DLD1 (cell line): Measurements from ENCODE around the gene C1orf174.

Experiments
- in situ Hi-C: cut with HindIII; loops from 2 replicates; pipeline ENCODE4 v1.10.0; 2017; ENCODE audit warnings: low sequenced_read_pairs

C1orf174 gene

DNA sequence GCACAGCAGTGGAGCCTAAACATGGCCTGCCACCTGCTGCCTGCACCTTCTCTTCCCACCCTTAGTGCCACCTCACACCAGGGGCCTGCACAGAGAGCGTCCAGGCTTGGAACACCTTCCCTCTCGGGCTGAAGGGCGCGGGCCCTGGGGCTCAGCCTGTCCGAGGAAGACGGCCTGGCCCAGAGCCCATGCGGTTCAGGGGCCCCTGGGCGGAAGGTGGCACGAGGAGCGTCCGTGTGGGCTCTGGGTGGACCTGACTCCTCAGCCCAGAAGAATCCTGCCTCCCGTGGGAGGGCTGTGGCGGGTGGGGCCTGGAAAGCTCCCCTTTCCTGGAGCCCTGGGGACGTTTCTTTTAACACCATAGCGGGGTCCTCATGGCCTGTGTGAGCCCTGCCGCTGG, 23.4 kb downstream of the C1orf174 start:
- in situ Hi-C loops, result no loop called here

DNA sequence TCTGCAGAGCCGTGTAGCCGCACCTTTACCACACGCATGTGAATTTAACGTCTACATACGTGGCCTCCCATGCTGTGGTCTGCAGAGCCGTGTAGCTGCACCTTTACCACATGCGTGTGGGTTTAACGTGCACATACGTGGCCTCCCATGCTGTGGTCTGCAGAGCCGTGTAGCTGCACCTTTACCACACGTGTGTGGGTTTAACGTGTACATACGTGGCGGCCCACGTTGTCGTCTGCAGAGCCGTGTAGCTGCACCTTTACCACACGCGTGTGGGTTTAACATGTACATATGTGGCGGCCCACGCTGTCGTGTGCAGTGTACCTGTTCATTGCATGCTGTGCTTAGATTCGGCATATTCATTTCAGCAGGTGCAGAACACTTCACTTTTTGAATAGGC, 25.3 kb downstream of the C1orf174 start:
- in situ Hi-C loops, result no loop called here

DNA sequence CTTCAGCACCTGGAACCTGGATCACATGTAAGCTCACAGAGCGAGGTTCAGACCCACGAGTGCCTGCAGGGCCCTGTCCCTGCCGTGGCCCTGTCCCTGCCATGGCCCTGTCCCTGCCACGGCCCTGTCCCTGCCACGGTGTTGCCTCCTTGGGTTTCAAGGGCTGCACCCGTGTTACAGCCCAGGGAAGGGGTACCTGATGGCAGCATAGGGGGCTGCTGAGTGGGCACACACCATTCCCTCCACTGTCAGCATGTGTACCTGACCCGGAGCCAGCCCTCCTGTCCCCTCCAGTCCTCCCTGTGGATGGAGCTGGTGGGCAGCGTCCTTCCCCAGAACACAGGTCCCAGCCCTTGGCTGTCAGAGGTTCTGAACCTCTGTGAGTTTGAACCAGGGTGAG, 27.5 kb downstream of the C1orf174 start:
- in situ Hi-C loops, result no loop called here

DNA sequence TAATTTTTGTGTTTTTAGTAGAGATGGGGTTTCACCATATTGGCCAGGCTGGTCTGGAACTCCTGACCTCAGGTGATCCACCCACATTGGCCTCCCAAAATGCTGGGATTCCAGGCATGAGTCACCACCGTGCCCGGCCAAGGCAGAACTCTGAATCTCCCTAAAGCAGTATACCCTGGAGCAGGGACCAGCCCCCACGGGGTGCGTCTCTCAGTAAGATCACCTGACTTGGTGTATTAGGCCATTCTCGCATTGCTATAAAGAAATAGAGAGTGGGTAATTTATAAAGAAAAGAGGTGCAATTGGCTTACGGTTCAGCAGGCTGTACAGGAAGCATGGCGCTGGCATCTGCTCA, 28.6 kb downstream of the C1orf174 start:
- in situ Hi-C loops, result no loop called here

DNA sequence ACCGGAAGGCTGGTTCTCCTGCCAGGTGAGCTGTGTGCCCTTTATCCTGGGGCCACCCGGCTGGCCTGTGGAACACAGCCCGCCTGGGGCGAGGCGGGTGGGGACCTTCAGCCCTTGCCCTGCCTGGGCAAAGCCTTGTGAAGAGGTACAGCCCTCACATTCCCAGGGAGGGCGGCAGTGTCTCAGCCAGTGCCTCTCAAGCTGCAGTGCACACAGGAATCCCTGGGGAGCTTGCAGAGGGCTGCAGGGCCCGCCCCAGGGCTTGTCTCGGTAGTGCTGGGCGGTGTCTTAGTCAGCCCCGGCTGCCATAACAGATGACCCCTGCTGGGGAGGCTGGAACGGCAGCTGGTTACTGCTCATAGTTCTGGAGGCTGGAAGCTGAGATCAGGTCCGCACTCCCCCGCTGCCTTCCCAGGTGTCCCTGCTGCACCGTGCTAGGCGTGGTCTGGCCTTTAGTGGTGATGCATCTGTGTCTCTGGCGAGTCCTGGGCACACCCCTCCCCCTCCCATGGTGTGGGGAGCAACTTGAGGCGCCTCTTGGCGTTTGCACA, 30.2 kb downstream of the C1orf174 start:
- in situ Hi-C loops, result no loop called here

DNA sequence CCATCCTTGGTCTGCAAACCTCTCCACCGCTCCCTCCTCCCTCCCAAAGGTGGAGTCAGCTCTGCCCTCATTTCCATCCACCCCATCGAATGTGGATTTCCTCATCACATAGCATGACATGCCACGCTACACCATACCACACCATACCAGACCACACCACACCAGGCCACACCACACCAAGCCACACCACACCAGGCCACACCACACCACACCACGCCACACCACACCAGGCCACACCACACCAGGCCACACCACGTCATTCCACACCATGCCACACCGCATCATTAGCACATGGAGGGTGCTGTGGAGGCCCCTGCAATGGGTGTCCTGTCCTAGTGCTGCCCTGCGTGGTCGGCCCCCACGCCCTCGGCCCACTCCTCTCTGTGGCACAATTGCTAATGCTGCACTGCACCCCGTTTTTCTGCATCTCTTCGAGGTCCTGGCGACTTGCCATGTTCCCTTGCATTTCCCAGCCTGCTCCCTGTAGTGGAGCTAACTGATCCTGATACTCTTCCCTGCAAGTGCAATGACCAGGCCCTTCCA, 31.5 kb downstream of the C1orf174 start:
- in situ Hi-C loops, result no loop called here

DNA sequence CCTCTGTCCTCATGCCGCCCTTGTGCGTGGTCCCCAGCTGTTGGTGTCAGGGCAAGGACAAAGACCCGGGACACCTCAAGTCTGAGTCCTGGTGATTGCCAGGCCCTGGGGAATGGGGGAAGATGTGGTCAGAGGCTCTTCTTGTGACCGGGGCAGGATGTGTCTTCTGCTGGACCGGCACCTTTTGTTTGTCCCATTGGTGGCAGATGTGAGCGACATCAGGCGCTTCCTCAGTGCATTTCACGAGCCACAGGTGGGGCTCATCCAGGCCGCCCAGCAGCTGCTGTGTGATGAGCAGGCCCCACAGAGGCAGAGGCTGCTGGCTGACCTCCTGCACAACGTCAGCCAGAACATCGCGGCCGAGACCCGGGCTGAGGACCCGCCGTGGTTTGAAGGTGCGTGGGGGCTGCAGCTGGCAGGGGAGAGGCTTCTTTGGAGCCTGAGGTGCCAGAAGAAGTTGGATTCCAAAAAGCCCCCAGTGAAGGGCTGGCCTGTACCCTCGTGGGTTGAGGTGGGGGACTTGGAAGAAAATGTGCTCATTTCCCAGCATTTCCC, 34.4 kb downstream of the C1orf174 start:
- in situ Hi-C loops, result no loop called here

DNA sequence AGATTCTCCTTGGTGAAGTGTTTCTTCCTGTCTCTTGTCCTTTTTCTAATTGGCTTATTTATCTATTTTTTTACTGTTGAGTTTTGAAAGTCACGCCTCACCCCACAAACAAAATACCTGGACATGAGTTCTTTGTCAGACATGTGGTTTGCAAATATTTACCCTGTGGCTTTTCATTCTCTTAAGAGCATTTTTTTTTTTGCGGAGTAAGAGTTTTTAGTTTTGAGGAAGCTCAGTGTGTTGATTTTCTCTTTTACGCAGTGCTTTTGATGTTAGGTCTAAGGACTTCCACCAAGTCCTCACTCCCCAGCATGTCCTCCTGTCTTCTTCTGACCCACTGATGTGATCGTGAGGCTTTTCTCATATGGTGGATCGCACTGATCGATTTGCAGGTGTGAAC, 35.2 kb downstream of the C1orf174 start:
- in situ Hi-C loops, result no loop called here

DNA sequence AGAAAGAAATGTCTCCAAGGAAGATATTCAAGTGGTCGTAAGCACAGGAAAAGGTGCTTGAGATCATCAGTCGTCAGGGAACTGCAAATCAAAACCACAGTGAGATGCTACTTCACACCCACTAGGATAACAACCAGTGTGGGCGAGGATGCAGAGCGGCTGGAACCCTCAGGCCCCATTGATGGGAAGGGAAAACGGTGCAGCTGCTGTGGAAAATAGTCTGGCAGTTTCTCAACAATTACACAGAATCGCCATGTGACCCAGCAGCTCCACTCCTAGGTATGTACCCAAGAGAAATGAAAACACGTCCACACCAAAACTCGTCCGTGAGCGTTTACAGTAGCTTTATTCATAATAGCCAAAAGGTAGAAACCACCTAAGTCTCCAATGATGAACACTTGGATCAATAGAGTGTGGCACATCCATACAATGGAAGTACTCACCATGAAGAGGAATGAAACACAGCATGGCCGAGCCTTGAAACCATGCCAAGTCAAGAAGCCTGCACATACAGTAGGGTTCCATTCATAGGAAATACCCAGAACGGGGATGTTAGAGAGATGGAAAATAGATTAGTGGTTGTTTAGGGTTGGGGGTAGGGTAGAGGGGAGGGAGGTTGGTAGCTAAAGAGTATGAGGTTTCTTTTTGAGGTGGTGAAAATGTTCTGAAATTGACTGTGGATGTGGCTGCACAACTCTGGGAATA, 36.7 kb downstream of the C1orf174 start:
- in situ Hi-C loops, result no loop called here

DNA sequence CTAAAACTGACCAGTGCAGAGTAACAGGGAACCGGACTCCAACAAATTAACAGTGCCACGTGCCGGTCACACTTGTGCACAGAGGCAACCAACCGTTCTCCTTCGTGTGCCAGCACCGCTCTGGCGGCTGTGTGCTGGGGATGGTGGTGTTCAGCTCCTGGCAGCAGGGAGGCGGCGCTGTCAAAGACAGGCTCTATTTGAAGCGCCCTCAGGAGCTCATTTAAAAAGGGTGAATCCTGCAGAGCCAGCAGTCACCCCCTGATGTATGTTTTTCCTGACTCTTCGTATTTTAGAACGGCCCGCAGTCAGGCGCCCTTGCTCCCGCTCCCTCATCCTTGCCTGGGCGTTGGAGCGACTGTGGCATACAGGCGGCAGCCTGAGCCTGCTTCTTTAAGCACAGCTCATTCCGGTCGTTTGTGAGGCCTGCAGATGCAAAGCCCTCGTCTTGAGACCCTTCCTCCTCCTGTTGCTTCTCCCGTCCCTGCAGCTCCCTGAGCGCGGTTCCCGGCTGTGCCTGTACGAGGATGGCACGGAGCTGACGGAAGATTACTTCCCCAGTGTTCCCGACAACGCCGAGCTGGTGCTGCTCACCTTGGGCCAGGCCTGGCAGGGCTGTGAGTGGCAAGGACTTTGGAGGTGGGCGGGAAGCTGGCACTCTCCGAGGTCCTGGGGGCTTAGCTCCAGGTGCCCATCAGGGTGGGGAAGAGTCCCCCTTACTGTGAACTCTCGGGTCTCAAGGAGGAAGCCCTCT, 41.7 kb downstream of the C1orf174 start:
- in situ Hi-C loops, result no loop called here

DNA sequence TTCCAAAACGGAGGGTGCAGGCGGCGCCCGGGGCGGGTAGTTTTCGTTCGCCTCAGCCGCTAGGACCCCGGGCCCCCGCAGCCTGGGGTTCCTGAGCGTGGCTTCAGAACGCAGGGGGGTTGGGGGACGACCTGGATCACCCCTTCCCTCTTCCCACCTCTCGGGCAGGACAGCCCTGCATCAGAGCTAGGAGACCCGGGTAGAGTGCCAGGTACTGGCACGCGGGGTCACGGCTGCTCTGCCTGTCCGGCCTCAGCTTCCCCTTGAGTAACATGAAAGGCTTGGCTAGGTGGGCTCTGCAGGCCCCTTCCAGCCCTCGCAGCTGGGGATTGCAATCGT, 42.3 kb downstream of the C1orf174 start:
- in situ Hi-C loops, result no loop called here

DNA sequence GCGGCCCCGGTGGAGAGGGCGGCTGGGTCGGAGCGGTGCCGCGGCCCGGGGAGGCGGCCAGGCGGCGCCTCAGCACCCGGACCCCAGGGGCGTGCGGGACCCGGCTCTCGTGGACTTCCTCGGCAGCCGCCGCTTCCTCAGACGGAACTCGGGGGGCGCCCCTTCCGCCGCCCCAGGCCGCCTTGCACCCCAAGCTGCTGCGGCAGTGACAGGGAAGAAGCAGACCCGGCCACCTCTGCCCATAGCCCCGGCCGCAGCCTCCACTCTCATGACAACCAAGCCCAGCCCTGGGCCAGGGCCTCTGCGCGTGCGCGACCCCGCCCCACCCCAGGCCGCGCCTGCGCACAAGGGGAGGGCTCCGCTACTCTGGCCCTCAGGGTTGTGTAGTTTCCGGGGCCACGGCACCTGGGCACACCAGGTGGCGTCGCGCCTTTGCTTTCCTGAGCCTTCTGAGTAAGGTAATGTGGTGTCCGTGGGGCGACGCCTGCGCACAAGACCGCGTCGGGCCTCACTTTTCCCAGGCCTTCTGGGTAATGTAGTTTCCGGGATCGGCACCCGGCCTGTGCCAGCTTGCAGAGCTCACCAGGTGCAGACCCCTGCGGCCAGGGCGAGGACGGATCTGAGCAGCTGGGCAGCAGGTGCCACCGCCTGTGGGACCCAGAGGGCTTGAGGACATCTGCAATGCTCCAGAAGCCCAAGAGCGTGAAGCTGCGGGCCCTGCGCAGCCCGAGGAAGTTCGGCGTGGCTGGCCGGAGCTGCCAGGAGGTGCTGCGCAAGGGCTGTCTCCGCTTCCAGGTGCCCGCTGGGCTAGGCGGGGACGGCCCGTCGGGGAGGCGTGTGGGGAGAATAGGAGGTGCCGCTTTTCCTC, 42.9 kb downstream of the C1orf174 start, which contains the start of the genes CEP104 and DFFB:
Gene CEP104 (minus strand): TSS at position 289 of the 868 bp plus-strand sequence. CDS start 4,804 bp downstream, outside the sequence.
Gene DFFB (plus strand): TSS at position 554 of the 868 bp plus-strand sequence. CDS start 128 bp downstream, at position 682.
- in situ Hi-C loops, result no loop called here

DNA sequence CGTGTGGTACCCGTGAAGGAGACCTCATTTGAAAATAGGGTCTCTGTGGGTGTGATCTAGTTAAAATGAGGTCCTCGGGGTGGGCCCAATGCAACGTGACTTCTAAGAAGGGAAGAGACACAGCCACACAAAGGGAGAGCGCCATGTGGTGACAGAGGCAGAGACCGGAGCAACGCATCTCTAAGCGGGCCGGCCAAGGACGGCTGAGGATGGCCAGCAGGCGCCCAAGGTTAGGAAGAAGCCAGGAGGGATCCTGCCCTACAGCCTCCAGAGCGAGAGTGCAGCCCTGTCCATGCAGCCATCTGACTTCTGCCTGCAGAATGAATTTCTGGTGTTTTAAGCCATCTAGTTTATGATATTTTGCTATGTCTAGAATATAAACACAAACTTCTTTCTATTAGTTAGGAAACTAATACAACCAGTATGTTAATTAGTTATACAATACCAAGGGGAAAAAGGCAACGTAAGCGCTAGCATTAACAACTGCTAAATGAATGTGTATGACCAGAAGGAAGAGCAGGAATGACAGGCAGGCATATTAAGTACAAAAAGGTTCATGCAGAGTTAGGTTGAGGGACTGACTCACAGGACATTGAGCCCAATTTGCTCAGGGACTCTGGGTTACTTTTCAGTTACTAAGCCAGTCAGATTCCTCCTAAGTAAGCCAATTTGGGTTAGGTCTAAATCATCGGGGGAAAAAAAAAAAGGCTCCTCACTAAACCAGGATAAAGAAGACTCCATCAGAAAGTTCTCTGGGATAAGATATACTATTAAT, 47.2 kb downstream of the C1orf174 start:
- in situ Hi-C loops, result no loop called here

DNA sequence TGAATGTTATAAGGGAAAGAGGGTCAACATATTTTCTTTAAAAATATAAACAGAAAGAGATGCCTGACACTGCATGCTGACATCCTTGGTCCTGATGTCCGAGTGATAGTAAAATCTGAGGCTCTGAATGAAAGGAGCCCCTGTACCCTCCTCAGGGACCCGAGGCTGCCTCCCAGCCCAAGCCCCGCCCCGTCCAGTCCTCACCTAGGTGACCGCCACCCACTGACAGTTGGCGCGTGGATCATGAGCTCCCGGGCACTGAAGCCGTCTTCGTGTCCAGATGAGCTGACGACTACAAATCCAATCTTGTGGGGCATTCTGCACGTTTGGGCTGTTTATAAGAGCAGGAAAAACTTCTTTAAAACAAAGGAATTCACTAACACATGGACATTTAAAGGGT, 48.0 kb downstream of the C1orf174 start:
- in situ Hi-C loops, result no loop called here

DNA sequence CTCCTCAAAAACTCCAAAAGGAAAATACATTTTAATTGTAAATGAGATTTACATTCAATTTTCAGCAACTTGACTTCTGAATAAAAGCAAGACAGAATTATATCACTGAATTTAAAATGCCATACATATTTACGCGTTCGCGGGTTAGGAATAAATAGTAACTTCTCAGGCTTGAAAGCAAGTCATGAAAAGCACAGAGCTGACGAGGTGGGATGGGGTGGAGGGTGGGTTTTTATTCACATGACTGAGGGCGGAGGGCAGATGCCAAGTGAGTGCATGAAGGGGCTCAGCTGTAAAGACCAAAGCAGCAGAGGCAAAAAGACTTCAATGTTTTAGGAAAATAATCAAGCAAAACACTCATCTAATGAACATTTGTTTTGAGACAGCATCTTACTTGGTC, 48.8 kb downstream of the C1orf174 start:
- in situ Hi-C loops, result no loop called here

DNA sequence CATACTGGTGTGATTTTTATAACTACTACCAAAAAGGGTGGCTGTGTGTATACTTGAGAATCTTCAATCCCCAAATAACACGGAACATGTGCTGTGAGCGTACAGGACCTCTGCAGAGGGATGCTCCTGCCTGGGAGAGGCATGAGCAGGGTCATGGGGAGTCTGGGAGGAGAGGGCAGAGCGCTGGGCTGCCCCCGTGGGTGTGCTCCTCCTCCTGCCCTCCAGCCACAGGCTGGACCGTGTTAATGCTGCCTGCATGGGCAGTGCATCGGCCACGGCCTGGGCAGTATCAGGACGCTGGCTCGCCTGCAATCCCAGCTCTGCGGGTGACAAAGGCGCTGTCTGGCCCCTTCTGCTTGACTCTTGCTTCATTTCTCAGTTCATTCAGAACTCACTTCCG, 49.2 kb downstream of the C1orf174 start:
- in situ Hi-C loops, result no loop called here

DNA sequence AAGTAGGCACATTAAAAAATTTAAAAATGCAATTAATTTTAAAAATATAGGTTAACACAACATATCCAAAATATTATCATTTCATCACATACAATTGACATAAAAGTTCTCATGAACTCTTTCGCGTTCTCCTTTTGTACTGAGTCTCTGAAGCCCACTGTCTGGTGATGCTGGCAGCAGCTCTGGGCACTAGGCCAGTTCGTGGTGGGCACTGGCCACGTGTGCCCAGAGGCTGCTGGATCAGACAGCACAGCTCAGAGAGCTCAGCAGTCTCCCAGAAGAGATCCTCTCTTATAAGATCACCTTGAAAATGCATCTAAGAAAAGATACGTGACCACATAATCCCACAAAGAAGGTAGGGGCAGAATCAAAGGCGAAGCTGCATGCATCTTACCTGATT, 53.0 kb downstream of the C1orf174 start:
- in situ Hi-C loops, result no loop called here

DNA sequence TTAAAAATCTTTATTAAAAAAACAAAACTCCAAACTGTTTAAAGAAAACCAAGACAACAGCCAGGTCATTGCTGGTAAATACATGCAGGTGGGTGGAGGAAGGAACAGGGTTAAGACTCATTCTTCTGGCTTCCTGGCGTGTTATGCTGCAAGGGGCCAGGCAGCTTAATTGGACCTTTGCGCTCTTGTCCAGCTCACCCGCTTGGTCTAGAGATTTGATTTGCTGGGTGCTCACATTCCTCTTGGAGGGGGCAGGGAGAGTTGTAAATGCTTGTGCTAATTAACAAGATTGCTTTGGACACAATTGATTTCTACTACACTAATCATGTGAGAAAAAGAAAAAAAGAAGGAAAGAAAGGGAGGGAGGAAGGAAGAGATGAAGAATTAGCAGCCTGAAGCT, 53.5 kb downstream of the C1orf174 start:
- in situ Hi-C loops, result no loop called here

DNA sequence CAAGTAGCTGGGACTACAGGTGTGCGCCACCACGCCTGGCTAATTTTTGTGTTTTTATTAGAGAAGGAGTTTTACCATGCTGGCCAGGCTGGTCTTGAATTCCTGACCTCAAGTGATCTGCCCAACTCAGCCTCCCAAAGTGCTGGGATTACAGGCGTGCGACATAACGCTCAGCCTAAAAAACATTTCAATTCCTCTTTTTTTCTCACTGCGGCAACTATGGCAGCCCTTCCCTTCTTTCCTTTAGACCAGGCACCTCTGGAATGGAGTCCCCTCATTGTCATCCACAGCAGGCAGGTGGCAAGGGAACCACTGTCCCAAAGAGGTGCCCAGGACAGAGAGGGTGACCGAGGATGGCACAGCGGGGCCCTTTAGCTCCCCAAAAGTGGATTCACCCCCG, 57.2 kb downstream of the C1orf174 start:
- in situ Hi-C loops, result no loop called here

DNA sequence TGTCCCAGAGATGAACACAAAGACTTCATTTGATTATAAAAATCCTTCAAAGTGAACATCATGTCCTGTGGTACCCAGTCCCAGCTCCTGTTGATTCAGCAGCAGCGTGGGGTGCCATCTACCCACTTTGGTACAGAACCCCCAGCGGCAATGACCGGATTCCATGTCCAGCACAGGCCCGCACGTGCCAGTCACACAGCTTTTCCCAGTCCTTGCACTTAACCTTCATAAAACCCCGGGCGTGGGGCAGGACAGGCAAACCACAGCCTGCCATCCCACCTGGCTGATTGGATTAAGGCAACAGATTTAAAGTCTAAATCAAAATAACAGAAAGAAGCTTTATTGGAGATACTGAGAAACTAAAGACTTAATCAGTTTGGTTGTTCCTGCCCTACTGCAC, 58.6 kb downstream of the C1orf174 start:
- in situ Hi-C loops, result no loop called here
